Measurements from ENCODE around the gene BDH1. TPM values are rescaled to one million over a fixed set of nuclear protein-coding genes. Genes with fewer than 3 reads are reported as not detected.

The BDH1 gene
- total RNA-seq, 1 donor from 2014 or later: 6.6 TPM

- DNase-seq (ENCODE audit: low read depth): no peak
Measured at GRCh38 chr3:197505796-197506548, 49.8 kb downstream of the BDH1 start.

- DNase-seq (ENCODE audit: low read depth): no peak
Measured at GRCh38 chr3:197504641-197505121, 51.1 kb downstream of the BDH1 start.

GRCh38 chr3:197504229-197504628, 51.5 kb downstream of the BDH1 start:
- DNase-seq (ENCODE audit: low read depth): no peak

- DNase-seq (ENCODE audit: low read depth): no peak
Measured at GRCh38 chr3:197503652-197504051, 52.1 kb downstream of the BDH1 start.

GRCh38 chr3:197501879-197502620, 53.7 kb downstream of the BDH1 start:
- DNase-seq (ENCODE audit: low read depth): peak; percentile 62

GRCh38 chr3:197501496-197501878, 54.3 kb downstream of the BDH1 start:
- DNase-seq (ENCODE audit: low read depth): no peak

GRCh38 chr3:197500812-197501211, 55.0 kb downstream of the BDH1 start:
- DNase-seq (ENCODE audit: low read depth): no peak

GRCh38 chr3:197499427-197499826, 56.3 kb downstream of the BDH1 start:
- DNase-seq (ENCODE audit: low read depth): peak; percentile 84

- no peak for DNase-seq (ENCODE audit: low read depth)
Measured at GRCh38 chr3:197498499-197499241, 57.1 kb downstream of the BDH1 start.

- DNase-seq (ENCODE audit: low read depth): no peak
Measured at GRCh38 chr3:197496746-197497125, 59.0 kb downstream of the BDH1 start.

GRCh38 chr3:197495999-197496745, 59.6 kb downstream of the BDH1 start:
- peak; percentile 86 for DNase-seq (ENCODE audit: low read depth)

- no peak for DNase-seq (ENCODE audit: low read depth)
Measured at GRCh38 chr3:197495499-197495898, 60.3 kb downstream of the BDH1 start.

GRCh38 chr3:197495059-197495455, 60.7 kb downstream of the BDH1 start:
- DNase-seq (ENCODE audit: low read depth): no peak

- peak; percentile 86 for DNase-seq (ENCODE audit: low read depth)
Measured at GRCh38 chr3:197494366-197495058, 61.3 kb downstream of the BDH1 start.

GRCh38 chr3:197493049-197493448, 62.7 kb downstream of the BDH1 start:
- no peak for DNase-seq (ENCODE audit: low read depth)

GRCh38 chr3:197491923-197492664, 63.7 kb downstream of the BDH1 start:
- no peak for DNase-seq (ENCODE audit: low read depth)

GRCh38 chr3:197491478-197491877, 64.3 kb downstream of the BDH1 start:
- DNase-seq (ENCODE audit: low read depth): no peak

GRCh38 chr3:197490098-197491058, 65.4 kb downstream of the BDH1 start:
- peak; percentile 87 for DNase-seq (ENCODE audit: low read depth)

- DNase-seq (ENCODE audit: low read depth): peak; percentile 95
Measured at GRCh38 chr3:197487911-197488391, 67.8 kb downstream of the BDH1 start.
